ENCODE results near the gene WDR77.

DNA sequence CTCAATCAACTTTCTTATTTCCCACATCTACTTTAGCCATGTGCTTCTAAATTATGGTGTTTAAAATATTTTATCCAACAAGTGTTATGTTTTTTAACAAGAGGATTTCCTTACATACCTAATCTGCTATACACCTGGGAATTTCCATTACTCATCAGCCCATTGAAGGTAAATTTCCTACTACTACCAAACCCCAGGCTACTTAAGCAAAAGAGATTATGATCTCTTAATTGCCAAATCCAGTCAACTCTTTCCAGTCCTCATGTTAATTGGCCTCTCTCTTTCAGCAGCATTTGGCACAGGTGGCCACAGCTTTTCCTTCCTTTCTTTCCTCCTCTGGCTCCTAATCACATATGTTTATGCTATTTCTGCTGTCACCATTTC, 19.7 kb upstream of the WDR77 start:
- no peak for TF ChIP-seq POLR2A (IDR thresholded peaks at IDR 0.05)
- TF ChIP-seq, protein P1, sequence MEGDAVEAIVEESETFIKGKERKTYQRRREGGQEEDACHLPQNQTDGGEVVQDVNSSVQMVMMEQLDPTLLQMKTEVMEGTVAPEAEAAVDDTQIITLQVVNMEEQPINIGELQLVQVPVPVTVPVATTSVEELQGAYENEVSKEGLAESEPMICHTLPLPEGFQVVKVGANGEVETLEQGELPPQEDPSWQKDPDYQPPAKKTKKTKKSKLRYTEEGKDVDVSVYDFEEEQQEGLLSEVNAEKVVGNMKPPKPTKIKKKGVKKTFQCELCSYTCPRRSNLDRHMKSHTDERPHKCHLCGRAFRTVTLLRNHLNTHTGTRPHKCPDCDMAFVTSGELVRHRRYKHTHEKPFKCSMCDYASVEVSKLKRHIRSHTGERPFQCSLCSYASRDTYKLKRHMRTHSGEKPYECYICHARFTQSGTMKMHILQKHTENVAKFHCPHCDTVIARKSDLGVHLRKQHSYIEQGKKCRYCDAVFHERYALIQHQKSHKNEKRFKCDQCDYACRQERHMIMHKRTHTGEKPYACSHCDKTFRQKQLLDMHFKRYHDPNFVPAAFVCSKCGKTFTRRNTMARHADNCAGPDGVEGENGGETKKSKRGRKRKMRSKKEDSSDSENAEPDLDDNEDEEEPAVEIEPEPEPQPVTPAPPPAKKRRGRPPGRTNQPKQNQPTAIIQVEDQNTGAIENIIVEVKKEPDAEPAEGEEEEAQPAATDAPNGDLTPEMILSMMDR (IDR thresholded peaks at IDR 0.05) = no peak

Measured in testis (tissue), 2 donors.